ENCODE data around the gene SEMA4D.

GRCh38 chr9:89361031-89361430 is 136.9 kb downstream of the SEMA4D start:
- TF ChIP-seq POLR2A (IDR thresholded peaks at IDR 0.05): no peak
- TF ChIP-seq CTCF (IDR thresholded peaks at IDR 0.05): no peak

All from uterus (tissue), 2 donors.